Posterior cingulate gyrus (tissue), 11 donors: ENCODE results near the gene SCYGR3.

ENCODE experiments used
- DNase-seq, 10 donors: peaks; one replicate each; pipeline versions ENCODE4 v3.0.0 to v3.0.0-alpha.2; 2020 to 2021; ENCODE audit warnings: mixed read lengths in 3 of 10
- intact Hi-C: fragments of 100-400 bp; cut with DNase I; formaldehyde crosslinking; loops from one replicate; pipeline ENCODE4 v1.15.1; 2023

SCYGR3 gene, protein sequence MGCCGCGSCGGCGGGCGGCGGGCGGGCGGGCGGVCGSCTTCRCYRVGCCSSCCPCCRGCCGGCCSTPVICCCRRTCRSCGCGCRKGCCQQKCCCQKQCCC

DNA sequence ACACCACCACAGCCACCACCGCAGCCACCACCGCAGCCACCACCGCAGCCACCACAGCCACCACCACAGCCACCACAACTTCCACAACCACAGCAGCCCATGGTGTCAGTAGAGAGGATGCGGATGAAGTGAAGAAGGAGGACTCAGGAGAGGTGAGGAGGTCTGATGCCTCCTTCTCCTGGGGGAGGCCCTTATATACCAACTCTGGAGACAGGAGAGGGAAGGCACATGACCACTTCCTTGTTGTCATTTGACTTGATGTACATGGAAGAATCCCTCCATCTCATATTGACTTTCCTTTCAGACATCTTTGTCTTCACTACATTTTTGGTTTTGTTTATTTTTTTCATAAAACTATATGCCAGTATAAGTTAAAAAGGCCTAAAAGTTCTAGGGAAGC, at the start of gene SCYGR3:
SCYGR3 (minus strand) TSS at position 101 of the 400 bp plus-strand sequence; CDS start at position 101, 0 bp downstream.
- intact Hi-C loops = no loop called here
- no peak for DNase-seq

DNA sequence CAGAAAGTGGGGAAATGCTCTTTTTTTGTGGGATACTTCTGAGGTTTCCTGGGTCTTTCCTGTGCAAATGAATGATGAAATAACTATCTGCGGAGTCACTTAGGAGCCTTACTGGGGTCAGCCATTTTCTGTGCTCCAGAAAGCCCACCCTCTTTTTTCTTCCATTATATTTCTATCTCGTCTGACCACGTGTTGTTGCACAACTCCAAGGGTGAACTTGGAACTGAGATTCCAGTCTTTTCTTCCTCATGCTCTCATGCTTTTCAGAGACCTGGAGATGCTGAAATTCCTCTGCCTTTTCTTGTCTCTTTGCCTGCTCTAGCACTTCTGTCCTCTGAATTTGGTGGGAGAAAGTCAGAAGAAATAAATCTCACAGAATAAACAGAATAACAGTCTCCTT, 47.2 kb upstream of the SCYGR3 start:
- DNase-seq = no peak
- intact Hi-C loops = no loop called here

DNA sequence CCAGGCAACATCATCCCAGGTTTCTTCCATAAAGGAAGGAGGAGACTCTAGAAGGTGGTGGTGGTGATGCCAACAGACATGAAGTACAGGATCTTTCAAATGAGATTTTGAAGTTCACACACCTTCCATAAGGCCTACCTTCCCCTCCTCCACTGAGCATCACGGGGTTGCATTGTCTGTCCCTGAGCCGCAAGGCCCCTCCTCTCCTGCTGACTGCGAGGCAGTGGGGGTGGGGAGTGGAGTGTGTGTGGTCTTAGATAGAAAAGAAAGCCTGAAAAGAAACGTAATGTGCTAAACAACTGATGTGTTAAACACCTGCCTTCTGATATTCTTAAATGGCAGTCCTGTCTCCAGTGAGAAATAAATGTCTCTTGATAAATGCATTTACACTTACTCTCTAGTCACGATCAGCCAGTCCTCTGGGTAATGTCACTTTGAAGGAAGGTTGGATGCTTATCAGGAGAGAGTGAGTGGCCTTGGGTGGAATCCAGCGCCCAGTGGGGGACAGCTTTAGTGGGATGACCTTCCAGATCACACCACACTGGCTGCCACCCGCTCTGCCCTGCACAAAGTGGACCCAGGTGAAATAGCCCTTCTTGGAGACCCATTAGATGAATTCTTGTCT, 46.5 kb upstream of the SCYGR3 start:
- no peak for DNase-seq
- intact Hi-C loops = no loop called here

DNA sequence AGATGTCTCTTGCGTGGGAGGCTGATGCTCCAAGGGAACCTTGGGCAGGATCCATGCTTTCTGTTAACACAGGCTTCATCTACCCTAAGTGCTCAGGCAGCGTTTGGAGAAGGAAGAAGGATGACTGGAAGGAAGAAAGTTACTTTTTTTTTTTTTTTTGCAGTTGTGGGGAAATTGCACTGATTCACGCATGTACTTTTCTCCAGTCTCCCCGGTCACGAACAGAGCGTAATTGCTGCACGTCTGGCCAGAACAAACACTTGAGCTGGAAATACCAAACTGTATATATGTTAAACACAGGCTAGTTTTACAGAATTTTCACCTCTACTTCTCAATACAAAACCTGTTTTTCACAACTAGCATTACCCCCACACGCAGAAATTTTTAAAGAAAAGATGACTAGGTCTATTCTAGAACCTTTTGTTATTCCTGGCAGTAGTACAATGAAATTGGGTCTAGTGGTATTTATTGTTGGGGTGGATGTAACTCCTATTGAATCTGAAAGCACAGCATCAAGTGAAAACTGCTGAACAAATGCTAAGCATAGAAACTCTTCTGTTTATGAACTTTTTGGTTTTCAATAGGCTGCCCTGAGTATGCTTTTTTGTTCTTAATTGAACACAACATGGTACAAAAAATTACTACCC, 42.7 kb upstream of the SCYGR3 start:
- DNase-seq = no peak
- intact Hi-C loops = loop anchor here (5.0 to 10.0 kb wide), 2 partner anchors 183 to 205 kb away; partner anchors contain the start of gene AGFG1

DNA sequence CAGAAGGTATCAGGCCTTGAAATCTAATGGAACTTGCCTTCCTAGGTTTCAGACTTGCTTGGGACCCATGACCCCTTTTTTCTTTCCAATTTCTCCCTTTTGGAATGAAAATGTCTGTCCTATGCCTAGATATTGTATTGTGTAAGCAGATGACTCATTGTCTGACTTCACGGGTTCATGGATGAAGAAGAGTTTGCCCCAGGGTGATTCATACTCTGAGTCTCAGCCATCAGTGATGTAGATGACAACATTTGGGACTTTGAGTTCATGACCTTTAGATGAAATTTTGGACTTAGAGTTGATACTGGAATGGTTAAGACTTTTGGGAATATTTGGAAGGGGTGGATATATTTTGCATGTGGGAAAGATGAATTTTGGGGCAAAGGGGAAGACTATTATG, 40.8 kb upstream of the SCYGR3 start:
- intact Hi-C loops = loop anchor here (5.0 to 10.0 kb wide), 2 partner anchors 181 to 207 kb away; partner anchors contain the start of gene AGFG1
- DNase-seq = no peak

DNA sequence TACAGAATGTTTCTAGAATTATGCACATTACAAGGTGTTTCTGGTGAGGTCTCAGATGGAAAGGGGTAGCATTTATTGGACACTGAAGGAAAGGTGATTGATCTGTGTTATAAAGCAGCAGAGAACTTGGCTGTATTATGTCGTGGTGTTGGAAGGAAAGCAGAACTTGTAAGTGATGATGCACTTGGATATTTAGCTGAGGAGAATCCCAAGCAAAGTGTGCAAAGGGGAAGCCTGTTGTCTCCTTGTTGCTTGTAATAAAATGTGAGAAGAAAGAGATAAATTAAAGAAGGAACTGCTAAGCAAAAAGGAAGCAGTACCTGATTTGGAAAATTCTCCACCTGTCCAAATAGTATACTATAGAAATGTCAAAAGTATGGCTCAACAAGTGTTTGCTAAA, 39.8 kb upstream of the SCYGR3 start:
- intact Hi-C loops = loop anchor here (10.0 kb wide), 1 partner anchor 180 kb away; the partner anchor contains the start of gene AGFG1
- DNase-seq = no peak

DNA sequence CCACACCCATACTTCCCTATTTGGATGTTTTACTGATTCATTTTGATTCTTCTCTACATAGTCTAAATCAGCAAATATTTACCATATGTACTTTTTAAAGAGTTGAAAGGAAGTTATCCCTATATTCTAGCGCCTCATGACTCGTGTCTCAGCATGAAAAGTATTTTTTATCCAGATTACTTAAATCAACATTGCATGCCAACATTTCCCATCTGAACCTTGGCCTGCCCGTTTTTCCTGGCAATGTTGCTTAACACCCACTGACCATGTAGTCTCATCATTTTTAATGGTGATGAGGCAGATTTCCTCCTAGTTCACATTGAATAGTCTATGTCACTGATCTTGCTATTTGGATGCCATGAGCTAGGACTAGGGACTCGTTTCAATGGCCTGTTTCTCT, 38.8 kb upstream of the SCYGR3 start:
- no peak for DNase-seq
- intact Hi-C loops = loop anchor here (10.0 kb wide), 1 partner anchor 179 kb away; the partner anchor contains the start of gene AGFG1

DNA sequence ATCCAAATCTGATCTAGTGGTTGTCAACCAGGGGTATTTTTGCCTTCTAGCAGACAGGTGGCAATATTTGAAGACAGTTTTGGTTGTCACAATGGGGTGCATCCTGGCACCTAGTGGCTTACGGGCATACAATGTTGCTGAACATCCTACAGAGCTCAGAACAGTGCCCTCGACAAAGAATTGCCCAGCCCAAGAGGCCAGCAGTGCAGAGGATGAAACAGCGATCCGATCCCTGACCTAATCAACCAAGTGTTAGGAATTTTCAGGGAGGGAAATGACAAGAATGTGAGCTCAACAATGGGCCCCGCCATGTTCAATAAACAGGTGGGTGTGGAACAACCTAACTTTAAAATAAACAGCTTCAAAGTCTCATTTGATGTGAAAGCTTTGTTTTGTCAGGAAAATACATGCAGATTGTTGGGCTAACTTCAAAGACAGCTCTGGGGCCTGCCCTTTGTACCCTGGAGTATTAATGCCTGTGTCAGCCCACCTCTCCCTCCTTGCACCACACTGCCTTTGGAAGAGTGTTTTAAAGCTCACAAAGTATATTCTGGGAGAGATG, 29.4 kb upstream of the SCYGR3 start:
- intact Hi-C loops = no loop called here
- no peak for DNase-seq

DNA sequence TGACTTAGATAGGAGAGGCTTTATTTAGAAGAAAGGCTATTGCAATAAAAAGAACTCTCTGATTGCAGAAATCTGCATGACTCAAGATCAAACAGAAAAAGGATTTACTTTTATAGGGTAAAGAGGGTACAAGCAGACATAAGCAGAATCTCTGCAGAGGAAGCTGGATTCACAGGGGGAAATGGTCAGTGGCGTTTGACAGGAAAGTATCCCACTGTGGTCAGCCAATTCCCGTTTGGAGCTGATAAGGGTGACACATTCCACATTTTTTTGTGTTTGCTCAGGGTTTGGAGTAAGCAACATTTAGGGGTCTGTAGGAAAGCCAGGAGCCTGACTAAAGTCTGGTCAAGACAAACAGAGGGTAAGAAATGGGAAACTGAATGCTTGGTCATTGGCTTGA, 28.0 kb upstream of the SCYGR3 start:
- DNase-seq = no peak
- intact Hi-C loops = no loop called here

DNA sequence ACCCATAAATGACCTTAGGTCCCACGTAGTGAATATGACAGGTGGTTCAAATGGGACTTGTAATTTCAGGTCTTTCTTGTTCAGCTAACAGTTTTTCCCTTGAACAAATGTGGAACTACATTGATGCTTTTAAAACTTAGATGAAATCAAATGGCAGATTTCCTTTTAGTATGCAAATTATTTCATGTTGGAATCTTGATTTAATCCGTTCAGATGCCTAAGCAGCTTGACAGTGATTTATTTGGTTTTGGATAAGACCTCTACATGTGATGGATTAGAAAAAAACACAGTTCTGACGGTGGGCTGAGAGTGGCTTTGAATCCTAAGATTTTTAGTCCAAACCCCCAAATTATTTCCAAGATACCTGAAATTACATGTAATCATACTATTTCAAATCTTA, 19.6 kb upstream of the SCYGR3 start:
- intact Hi-C loops = no loop called here
- no peak for DNase-seq

DNA sequence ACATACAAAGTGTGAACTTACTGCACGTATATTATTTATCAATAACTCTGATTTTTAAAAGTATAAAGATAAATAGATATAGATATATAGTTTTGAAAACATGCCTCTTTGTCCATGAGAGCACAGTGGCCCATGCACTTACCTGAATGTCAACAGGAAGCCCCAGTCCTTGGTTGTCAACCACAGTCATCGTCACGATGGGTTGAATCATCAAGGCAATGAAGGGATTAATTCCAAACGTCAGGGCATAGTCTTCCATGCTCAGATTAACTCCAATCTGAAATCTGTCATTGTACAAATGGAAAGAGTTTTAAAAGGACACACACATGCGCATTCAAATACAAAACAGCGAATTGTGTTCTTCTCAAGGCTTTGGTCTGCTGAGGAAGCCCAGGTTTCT, 18.2 kb upstream of the SCYGR3 start:
- no peak for DNase-seq
- intact Hi-C loops = no loop called here

DNA sequence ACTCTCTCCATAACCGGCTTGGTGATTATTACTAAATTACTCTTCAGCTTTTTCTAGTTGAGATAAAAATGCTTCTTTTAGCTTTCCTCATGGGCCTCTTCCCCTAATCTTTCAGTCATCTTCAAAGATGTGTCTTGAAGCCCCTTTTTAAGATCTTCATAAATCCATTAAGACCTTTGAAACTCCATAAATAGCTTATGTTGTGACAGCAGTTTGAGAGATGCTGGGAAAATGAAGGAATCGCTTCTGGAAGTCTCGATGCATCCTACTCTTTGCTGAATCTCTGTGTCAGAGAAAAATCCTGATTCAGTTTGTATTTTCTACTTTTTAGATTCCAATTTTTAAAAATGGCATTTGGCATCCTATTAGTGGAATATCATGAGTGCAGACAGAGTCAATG, 15.7 kb upstream of the SCYGR3 start:
- DNase-seq = no peak
- intact Hi-C loops = no loop called here

DNA sequence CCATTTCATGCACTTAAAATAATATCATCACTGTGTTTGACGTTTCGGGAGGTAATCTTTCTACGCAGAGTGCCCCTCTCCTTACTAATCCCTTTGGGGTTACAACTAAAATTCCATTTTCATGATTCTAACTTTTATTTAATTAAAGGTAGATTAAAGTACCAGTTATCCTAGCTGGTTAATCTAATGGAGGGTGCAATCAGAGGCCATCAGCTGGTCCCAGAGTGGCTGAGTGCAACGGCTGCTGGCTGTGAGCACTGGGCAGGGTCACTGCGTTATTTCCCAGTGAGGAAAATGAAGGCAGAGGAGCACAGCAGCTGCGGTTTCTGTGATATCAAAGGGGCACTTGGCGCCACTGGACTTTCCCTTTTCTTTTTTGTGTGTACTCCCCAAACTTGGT, 14.8 kb upstream of the SCYGR3 start:
- intact Hi-C loops = no loop called here
- DNase-seq = no peak

DNA sequence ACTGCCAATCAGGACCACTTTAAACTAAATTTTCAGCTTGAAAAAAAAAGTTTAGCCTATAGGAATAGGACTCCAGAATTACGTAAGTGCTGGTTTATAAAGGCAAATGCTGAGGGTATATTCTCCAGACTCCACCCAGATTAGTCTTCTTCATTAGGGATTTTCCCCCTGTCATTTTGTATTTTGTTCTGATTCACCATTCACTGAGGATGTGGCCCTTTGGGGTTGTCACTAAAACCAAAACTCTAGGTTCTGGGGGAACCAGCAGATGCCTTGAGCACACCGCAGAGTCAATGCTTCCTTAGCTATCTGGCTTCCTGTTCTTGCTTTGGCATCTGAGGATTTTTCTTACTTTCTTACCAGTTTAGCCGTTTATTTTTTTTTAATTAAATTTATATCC, 13.1 kb upstream of the SCYGR3 start:
- intact Hi-C loops = no loop called here
- DNase-seq = no peak

DNA sequence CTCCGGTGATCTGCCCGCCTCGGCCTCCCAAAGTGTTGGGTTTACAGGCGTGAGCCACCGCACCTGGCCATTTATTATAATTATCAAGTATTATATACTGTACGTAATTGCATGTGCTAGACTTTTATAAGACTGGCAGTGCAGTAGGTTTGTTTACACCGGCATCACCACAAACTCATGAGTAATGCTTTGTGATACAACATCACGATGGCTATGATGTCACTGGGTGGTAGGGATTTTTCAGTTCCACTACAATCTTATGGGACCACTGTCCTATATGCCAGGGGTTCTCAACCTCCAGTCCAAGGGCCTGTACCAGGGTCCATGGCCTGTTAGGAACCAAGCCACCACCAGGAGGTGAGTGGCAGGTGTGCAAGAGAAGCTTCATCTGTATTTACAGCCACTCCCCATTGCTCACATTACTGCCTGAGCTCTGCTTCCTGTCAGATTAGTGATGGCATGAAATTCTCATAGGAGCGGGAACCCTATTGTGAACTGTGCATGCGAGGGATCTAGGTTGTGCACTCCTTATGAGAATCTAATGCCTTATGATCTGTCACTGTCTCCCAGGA, 12.0 kb upstream of the SCYGR3 start:
- intact Hi-C loops = no loop called here

DNA sequence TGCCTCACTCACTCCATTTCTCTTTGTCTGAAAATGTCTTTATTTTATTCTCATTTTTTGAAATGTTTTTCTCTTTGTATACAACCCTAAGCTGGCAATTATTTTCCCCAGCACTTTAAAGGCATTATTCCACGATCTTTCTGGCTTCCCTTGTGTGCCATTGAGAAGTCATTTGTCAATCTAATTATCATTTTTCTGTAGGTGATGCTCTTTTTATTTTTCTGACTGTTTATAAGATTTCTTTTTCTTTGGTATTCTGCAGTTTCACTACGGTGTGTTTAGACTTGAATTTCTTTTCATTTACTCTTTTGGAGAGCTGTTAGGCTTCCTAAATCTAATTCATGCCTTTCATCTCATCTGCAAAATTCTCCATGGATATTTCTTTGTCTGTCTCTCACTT, 10.8 kb upstream of the SCYGR3 start:
- intact Hi-C loops = no loop called here
- DNase-seq = no peak

More for the DNA sequence above, 12.0 kb upstream of the SCYGR3 start:
- DNase-seq = no peak

DNA sequence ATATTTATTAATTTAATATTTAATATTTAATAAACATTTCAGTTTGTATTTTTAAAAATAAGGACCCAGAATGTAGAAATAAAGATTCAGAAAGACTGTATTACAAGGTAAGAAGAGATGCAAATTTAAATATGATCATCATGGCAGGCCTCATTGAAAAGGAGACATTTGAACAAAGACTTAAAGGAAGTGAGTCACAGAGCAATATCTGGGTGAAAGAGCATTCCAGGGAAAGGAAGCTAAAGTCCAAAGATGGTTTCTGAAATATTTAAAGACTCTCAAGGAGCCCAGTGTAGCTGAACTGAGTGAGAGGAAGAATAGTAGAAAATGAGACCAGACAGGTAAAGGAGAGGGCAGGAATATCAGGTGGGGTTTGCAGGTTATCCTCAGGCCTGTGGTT, 8.6 kb upstream of the SCYGR3 start:
- intact Hi-C loops = no loop called here
- no peak for DNase-seq

DNA sequence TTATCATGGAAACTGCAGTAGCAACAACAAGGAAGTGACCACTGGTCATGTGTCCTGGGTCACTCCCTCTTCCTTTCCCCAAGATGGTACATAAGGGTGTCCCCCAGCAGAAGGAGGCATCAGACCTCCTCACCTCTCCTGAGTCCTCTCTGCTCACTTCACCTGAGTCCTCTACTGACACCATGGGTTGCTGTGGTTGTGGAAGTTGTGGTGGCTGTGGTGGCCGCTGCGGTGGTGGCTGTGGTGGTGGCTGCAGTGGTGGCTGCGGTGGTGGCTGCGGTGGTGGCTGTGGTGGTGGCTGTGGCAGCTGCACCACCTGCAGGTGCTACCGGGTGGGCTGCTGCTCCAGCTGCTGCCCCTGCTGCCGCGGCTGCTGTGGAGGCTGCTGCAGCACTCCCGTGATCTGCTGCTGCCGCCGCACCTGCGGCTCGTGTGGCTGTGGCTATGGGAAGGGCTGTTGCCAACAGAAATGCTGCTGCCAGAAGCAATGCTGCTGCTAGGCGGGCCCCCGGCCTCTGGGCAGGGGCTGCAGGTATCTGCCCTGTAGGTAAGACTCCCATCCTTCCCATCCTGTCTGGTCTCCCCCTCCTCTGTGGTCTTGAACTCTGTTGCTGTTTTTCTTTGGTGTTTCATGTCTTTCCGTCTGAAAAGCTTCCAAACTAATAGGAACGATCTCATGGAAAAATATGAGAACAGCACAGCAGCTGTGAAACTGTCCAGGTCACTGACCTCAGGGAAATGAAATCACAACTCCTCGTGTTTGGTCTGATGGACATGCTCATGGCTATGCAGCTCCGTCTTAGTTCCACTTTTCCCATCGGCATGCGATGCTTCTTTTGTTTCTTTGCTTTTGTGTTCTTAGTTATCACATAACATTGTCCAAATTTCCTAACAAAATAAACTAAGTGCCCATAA, 2.9 kb upstream of the SCYGR3 start, which contains the start of gene SCYGR4:
SCYGR4 (plus strand) TSS at position 183 of the 915 bp plus-strand sequence; CDS start at position 183, 0 bp downstream.
- DNase-seq = no peak
- intact Hi-C loops = no loop called here

DNA sequence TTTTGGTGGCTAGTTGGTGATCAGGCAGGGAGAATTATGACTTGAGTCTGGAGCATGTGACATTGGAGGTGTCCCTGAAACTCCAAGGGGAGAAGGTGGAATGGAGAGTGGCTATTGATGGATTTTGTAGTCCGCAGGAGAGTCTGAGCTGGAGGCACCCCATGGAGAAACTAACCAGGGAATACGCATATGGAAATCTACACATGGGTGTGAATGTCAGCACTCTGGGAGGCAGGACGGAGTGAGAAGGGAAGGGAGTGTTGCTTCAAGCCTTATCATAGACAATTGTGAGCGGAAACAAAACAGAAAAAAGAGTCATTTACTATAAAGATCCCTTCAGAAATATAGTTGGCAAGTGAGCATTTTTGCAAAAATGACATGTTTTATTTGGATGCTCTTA, 2.0 kb upstream of the SCYGR3 start:
- no peak for DNase-seq
- intact Hi-C loops = no loop called here

DNA sequence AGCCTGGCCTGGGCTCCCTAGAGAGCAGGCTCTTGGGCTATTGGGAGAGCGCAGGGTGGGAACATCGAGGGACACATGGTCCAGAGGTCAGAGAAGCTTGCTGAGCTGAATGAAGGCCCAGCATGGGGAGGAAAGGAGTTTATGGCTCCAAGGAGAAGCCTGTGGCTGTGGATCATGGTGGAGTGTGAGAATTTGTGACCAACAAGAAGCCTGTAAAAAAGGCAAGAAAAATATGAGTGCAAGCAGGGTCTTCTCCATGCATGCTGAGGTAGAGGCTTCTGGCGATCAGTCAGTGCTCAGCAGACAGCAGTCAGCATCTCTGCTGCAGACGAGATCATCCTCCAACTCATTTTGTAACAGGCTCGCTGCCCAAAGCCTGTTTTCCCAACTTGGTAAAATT, 1.3 kb upstream of the SCYGR3 start:
- intact Hi-C loops = no loop called here
- DNase-seq = no peak
